Cerebellar nuclear complex (tissue), 1 donor: ENCODE results near the gene SRSF3.
A peak's percentile ranks its signal among the peaks of the same experiment; 100 is the strongest.
"Not testable (repeated sequence)": the region's sequence is repeated elsewhere in the genome, so short reads cannot be mapped to it uniquely, and the experiment has no call there.

Experiments
- DNase-seq, 2 experiments: peaks; one replicate each; lab custom pipeline; 2025; lab: John Stamatoyannopoulos, UW

The SRSF3 gene

DNA sequence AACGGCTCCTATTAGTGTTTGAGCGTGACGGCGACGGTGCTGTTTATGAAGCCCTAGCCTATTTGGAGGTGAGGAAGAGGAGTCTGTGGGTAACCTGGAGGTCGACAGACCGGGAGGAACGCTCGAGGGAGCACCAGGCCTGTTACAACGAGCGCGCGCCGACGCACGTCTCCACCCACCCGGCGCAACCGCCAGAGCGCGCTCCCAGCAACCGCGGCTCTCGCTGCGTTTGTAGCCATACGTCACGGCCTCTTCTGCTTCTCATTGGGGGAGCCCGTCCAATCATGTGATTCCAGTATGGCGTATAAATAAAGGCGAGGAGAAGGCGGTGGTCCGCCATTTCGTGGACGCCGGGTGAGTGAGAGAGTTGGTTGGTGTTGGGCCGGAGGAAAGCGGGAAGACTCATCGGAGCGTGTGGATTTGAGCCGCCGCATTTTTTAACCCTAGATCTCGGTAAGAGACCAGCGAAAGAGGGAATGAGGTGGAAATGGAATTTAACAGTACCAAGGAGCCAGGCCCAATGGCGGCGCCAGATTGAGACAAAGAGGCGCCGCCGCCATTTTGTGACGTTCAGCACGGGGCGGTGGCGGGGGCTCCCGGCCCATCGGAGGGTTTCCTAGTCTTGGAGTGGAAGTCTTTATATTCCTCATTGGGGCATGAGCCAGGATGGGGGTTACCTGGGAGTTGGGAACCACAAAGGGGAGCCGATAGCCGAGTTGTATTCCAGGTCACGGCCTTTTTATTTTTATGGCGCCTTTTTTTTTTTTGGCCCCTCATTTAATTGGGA lies at the start of gene SRSF3:
Gene SRSF3 (plus strand): TSS at position 334 of the 787 bp plus-strand sequence. CDS start 2,401 bp downstream, outside the sequence.
- DNase-seq = peak; percentile 74 to 96

DNA sequence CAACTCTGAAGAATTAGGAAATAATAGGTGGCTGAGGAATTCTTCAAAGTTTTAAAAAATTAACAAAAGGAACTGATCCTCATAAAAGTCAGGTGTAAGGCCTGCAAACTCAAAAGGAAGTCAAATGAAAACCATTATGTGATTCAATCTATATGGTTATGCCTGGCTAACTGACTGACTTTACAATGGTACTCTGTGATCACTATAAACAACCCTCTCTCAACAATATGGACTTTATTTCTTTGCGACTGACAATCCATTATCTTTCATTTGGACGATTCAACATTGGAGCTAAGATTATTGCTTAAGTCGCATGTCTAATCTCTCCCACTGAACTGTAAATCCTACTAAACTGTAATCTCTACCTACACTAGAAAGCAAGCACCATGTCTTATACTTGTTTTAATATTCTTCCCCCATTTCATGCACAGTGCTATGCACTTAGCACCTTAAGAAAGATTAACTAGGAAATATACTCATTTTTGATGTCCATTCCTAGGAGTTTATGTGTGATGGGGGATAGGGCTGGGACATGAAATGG lies 48.3 kb upstream of the SRSF3 start:
- no peak for DNase-seq

DNA sequence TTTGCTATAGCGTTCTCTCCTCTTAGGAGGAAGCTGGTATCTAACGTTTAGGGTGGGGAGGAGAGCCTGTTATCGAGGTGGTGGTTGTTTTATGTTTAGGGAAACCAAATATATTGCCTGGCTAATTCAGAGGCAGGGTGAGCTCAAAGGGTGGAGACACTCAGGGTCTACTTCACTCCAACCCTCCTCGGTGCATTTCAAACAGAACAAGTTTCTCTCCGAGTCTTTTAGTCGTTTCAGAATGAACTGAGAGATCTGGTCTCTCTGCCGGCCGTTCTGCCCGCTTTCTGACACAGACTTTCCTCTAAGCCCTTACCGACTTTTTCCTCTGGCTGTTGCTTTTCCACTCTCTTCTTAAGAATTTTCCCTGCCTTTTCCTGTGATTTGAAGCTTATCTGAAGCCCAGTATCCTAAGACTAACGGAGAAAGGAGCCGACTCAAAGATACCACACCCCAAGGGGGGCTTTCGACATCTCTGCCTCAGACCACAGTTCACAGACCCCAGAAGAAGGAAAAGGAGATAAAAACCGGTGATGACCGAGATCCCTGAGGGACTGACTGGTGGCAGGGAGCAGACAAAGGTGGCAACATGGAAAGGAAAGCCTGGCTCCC lies 47.7 kb upstream of the SRSF3 start:
- DNase-seq = no peak

DNA sequence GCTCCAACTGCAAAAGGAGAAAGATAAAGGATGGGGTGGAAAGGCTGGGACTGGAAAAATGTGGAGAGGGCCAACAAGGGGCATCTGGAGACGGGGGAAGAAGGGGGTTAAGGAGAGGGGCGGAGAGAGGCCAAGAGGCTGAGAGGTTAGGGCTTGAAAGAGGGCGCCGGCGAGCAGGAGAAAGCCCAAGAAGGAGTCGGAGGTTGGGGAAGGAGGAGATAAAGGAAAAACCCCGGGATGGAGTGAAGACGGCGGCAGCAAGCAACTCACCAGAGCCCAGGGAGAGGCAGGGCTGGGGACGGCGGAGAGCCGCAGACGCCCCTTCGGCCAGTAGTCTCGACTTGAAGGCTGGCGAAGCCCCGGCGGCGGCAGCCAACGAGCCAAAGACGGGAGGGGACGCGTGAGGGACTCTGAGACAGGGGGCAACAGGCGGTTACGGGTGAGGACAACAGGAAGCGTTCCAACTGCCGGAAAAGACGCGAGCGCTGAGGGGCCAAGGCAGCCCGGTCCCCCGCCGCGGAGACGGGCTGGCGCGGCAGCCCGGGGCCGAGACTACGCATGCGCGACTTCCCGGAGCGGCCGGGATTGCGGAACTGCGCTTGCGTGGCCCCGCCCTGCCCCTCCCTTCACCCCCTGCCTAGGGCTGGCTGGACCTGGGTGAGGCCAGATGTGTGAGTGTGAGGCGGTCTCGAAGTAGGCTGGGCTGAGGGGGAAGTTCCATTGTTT lies 47.1 kb upstream of the SRSF3 start, which contains the start of gene STK38:
Gene STK38 (minus strand): TSS at position 560 of the 726 bp plus-strand sequence. CDS start 7,277 bp downstream, outside the sequence.
- DNase-seq = peak; percentile 20 to 42

DNA sequence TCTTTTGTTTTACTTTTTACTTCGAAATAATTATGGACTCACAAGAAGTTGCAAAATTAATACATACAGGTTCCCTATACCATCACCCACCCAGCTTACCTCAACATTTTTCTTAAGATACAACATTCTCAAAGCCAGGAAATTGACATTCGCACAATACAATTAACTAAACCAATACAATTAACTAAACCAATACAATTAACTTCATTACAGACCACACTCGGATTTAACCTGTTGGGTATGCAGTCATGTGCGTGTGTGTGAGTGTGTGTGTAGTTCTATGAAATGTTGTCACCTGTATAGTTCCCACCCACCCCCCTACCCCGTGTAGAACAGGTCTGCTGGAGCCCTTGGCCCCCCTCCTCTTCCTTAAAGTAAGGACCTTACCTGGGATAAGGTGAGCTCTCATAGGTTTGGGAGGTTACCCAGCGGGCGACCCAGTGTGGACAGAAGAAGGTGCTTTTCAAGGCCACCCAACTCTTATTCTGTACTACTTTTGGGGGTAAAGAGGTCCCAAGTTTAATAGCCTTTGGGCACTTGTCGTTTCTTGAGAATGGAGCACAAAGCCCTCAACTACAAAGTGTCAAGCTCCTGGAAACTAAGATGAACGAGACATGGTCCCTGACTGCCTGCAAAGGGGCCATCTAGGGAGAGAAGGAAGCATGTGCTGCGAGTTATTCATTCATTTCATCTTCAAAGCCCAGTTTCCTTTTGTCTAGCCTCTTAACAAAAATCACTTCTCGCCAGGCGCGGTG lies 46.3 kb upstream of the SRSF3 start:
- no peak for DNase-seq

DNA sequence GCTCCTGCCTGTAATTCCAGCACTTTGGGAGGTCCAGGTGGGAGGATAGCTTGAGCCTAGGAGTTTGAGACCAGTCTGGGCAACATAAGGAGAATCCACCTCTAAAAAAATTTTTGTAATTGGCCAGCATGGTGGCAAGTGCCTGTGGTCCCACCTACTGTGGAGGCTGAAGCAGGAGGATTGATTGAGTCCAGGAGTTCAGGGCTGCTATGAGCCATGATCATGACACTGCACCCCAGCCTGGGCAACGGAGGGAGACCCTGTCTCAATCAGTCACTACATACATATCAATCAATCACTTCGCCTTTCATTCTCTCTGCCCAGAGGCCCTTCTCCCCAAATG lies 45.8 kb upstream of the SRSF3 start:
- DNase-seq = no peak

DNA sequence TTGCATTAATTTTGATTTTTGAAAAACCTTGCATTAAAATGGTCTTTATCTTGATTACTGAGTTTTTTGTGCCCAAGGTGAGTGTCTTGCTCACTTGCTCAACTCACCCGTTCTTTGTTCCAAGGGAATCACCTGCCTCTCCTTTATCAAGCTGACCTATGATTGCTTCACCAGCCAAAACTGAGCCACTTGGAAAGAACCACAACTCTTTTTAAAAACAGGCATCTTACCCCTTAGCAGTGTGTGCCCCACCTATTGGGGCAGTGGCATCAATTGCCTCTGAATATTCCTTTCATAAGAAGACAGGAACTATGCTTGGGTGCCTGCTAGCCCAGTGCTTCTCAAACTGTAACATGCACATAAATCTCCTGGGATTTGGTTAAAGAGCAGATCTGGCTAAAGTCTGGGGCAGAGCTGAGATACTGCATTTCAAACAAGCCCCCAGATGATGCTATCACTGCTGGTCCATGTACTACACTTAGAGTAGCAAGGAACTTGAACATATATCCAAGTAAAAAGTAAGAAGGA lies 43.6 kb upstream of the SRSF3 start:
- no peak for DNase-seq

DNA sequence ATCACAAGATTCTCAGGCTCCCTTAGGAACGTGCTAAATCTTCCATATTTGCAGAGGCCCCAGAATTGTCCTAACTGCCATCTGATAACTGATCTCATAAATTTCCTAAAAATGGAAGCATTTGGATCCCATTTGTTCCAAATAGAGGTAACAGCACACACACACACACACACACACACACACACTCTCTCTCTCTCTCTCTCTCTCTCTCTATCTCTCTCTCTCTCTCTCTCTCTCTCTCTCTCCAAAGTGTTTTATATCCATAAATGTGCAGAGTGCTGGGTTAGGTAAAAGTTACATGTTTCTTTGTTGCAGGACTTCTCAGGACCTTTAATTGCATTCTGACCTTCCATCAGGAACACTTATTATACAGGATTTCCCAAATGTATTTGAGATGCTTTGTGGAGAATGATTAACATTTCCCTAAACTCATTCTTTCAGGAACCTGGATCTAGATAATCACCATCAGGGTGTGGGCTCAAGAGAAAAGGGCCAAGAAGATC lies 38.4 kb upstream of the SRSF3 start:
- no peak for DNase-seq

DNA sequence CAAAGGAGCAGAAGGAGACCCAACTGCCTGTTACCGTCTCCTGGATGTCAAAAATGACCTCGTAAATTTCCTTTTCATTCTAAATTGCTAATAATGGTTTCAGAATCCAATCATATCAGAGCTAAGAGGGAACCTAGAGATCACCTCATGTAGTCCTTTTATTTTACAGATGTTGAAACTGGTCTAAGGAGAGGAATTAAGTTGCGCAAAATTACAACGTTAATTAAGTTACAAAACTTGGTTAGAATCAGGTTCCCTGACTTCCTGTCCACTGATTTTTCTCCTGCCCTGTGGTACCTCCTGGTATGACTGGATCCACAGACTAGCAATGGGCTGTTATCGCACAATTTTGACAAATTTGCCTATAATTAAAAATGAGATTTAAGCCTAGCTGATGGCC lies 37.9 kb upstream of the SRSF3 start:
- DNase-seq = no peak

DNA sequence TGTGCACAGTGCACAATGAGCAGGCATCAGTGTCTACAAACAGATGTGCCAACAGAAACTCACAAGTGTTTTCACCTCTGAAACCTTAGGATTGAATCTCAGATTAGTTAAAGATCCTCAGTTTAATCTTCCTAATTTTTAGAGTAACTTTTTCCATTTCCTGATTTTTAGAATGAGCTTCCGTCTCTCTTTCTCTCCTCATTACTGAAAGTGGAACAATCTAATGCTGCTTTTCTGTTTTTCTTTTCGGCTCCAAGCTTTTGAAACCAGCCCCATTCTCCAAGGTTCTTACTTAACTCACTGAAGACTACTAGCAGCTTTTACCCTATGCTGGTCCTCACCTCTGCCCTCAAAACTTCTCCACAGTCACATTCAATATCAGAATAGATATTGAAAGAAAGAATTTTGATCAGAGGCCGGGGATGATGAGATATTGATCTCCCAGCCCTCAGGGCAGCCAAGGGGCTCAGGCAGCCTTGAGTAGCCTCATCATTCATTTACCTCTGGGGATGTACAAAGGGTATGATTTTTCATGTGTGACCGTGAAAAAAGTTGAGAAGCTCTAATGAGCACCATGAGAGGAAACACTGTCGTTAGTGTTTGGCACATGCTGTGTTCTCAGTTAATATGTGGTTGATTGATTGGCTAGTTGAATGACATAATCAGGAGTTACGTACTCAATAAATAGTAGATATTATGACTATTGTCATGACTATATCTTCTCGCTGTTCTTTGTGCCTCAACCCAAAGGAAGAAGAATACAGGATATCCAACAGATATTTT lies 35.0 kb upstream of the SRSF3 start:
- no peak for DNase-seq

DNA sequence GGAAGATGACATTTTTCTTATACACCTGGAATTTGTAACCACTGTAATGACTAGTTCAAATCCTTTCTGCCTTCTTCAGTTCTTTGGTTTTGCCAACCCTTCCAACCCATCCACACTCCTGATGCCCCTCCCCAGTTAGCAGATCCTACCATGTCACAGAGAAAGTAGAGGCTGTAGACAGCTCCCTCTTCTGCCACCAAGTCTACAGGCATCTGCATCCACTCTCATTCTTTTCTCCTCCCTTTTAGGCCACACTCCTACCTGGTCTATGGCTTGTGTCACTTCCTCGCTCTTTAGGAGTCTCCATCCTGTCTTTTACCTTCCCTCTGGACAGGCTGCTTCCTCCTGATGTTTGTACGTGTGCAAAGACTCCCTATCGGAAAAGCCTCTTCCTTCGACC lies 33.3 kb upstream of the SRSF3 start:
- DNase-seq = no peak

DNA sequence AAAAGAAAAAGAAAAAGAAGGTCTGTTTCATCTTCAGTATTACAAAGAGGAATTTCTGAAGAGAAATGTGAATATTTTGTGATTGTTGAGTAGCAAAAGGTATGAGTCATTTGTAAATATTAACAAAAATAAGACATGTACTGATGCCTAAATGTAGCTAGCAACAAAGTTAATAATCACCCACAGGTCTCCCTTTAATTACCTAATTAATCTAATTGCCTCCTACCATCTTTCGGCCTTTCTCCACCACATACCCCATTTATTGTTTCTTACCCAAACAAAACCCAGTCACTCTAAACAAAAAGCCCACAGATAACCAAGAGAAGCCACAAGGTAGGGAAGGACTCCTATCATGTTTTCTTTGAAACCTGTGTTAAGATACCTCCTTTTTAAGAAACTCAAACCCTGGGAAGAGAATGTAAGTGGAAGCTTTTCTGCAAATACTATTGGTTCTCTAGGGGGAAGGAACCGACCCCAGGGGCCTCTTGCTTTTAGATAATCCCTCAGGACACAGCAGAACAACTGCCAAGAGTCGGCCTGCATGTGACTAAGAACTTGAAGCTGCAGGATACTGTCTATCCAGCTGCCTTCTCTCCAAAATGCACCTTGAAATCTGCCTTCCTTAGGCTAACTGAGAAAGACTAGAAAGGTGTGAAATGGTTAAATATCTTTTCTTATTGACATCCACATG lies 30.8 kb upstream of the SRSF3 start:
- DNase-seq = no peak

DNA sequence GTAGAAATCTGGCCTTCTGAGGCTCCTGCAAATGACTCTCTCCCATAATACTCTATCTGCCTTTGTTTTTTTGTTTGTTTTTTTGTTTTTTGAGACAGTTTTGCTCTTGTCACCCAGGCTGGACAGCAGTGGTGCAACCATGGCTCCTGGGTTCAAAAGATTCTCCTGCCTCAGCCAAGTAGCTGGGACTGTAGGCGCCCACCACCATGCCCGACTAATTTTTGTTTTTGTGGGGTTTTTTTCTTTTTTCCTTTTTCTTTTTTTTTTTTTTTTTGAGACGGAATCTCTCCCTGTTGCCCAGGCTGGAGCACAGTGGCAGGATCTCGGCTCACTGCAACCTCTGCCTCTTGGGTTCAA lies 30.3 kb upstream of the SRSF3 start:
- no peak for DNase-seq

DNA sequence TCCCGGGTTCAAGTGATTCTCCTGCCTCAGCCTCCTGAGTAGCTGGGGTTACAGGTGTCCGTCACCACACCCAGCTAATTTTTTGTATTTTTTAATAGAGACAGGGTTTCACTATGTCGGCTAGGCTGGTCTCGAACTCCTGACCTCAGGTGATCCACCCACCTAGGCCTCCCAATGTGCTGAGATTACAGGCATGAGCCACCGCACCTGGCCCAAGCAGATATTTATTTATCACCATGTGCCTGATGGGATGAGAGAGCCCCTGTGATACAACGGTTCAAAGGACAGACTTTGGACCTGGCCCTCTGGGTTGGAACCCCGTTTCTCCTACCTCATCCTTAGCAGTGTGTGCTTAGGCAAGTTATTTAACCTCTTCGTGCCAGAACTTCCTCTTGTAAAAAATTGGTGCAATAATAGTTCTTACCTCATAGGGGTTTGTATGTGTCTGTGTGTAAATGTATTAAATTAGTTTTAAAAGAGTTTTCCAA lies 27.7 kb upstream of the SRSF3 start:
- no peak for DNase-seq

DNA sequence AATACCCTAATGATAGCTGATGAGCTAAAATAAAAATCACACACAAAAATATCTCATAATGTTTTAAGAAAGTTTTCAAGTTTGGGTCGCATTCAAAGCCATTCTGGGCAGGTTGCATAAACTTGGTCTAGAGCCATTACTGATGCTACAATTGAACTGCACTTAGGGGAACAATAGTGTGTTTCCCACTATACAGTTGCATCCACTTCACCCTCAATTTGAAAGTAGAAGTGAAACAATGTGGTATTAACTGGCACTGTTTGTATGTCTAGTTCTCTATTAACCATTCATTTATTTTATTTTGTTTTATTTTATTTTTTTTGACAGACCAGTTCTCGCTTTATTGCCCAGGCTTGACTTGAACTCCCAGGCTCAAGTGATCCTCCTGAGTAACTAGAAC lies 23.9 kb upstream of the SRSF3 start:
- DNase-seq = no peak

DNA sequence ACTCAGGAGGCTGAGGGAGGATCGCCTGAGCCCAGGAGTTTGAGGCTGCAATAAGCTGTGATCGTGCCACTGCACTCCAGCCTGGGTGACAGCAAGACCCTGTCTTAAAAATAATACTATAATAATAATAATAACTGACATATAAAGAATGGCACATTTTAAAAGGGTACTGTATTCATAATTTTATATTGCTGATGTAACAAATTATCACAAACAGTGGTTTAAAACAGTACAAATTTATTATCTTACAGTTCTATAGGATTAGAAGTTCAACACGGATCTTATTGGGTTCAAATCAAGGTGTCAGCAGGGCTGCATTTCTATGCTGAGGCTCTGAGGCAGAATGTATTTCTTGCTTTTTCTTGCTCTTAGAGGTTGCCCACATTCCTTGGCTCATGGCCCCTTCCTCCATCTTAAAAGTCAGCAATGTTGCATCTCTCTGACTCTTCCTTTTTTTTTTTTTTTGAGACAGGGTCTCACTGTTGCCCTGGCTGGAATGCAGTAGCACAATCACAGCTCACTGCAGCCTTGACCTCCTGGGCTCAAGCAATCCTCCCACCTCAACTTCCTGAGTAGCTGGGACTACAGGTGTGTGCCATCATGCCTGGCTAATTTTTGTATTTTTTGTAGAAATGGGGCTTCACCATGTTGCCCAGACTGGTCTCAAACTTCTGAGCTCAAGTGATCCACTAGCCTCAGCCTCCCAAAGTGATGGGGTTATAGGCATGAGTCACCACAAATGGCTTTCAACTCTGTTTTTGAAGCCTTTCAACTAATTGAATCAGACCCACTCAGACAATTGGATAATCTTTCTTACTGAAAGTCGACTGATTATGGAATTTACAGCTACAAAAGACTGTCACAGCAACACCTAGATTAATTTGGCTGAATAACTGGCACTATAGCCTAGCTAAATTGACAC lies 22.8 kb upstream of the SRSF3 start:
- no peak for DNase-seq

DNA sequence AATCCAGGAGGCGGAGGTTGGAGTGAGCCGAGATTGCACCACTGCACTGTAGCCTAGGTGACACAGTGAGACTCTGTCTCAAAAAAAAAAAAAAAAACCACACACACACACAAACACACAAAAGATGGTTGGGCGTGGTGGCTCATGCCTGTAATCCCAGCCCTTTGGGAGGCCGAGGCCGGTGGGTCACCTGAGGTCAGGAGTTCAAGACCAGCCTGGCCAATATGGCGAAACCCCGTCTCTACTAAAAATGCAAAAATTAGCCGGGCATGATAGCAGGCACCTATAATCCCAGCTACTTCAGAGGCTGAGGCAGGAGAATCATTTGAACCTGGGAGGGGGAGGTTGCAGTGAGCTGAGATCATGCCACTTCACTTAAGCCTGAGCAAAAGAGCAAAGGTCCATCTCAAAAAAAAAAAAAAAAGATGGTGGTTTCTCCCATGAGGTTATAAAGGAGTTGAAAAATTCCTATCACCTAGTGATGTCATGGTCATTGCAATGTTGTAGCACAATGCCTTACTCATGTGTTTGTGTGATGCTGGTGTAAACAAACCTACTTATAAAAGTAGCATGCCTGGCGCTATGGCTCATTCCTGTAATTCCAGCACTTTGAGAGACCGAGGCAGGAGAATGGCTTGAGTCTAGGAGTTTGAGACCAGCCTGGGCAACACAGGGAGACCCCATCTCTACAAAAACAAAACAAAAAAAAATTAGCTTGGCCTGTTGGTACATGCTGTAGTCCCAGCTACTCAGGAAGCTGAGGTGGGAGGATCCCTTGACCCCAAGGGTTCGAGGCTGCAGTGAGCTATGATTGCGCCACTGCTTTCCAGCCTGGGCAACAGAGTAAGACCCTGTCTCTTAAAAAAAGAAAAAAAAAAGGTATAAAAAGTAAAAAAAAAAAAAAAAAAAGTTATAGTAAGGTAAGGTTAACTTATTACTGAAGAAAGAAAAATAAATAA lies 21.5 kb upstream of the SRSF3 start:
- DNase-seq = not testable (repeated sequence)

DNA sequence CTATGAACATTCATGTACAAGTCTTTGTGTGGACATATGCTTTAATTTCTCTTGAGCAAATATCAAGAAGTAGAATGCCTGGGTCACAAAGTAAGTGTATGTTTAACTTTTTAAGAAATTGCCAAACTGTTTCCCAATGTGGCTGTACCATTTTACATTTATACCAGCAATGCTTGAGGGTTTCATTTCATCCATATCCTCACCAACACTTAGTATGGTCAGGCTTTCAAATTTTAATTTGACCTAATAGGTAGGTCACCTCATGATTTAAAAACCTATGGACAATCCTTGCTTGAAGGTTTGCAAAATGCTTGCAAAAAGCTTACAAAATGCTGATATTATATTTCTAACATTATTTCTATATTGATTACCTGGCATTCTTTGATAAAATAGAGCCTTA lies 19.5 kb upstream of the SRSF3 start:
- no peak for DNase-seq
